Fibroblast of the aortic adventitia (primary cell): Measurements from ENCODE around the gene ANKRD35. TPM values are rescaled to one million over a fixed set of nuclear protein-coding genes. Genes with fewer than 3 reads are reported as not detected.
A peak's percentile ranks its signal among the peaks of the same experiment; 100 is the strongest.
"Not testable (repeated sequence)": the region's sequence is repeated elsewhere in the genome, so short reads cannot be mapped to it uniquely, and the experiment has no call there.

ENCODE experiments used
- DNase-seq: peaks from one replicate; pipeline ENCODE4 v3.0.0-alpha.2; 2010; ENCODE audit warnings: low read depth
- H3K4me3 ChIP-seq: 2 replicates; pipeline ENCODE4 v1.5.1; 2011; ENCODE audit warnings: low read depth, mild to moderate bottlenecking, control low read depth, low read length, moderate library complexity
- total RNA-seq: library from RNA; depleted of rRNA; stranded (reverse); fragments of >200 nt; gene quantifications from 2 replicates; pipeline ENCODE4 v1.2.3, GENCODE V29; 2012; ENCODE audit warnings: low replicate concordance
- TF ChIP-seq, protein P1 (sequence below): IDR thresholded peaks from 2 replicates; pipeline ENCODE4 v1.5.1; 2011; ENCODE audit warnings: mild to moderate bottlenecking, low read length, control low read depth, inconsistent platforms; ENCODE audit not compliant: insufficient read depth

ANKRD35 gene
- total RNA-seq, 1 donor, result 3.9 TPM

DNA sequence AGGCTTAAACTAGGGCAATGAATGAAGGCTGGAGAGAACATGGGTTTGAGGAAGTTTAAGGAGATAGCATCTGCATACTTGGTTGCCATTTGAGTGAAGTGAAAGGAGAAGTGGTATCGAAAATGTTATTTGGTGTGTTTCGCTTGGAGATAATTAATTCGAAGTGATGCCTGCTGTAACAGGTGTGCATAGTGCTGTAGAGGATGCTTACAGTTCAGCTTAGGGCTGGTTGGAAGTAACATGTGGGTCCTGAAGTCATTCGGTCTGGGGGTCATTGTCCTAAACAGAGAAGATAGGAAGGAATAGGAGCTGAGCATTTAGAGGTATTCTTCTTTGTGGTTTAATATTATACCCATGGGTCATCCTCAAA lies 40.5 kb downstream of the ANKRD35 start:
- DNase-seq, result no peak
- TF ChIP-seq, protein P1, sequence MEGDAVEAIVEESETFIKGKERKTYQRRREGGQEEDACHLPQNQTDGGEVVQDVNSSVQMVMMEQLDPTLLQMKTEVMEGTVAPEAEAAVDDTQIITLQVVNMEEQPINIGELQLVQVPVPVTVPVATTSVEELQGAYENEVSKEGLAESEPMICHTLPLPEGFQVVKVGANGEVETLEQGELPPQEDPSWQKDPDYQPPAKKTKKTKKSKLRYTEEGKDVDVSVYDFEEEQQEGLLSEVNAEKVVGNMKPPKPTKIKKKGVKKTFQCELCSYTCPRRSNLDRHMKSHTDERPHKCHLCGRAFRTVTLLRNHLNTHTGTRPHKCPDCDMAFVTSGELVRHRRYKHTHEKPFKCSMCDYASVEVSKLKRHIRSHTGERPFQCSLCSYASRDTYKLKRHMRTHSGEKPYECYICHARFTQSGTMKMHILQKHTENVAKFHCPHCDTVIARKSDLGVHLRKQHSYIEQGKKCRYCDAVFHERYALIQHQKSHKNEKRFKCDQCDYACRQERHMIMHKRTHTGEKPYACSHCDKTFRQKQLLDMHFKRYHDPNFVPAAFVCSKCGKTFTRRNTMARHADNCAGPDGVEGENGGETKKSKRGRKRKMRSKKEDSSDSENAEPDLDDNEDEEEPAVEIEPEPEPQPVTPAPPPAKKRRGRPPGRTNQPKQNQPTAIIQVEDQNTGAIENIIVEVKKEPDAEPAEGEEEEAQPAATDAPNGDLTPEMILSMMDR, result no peak
- peak overlapping the region; percentile 69 for H3K4me3 ChIP-seq

DNA sequence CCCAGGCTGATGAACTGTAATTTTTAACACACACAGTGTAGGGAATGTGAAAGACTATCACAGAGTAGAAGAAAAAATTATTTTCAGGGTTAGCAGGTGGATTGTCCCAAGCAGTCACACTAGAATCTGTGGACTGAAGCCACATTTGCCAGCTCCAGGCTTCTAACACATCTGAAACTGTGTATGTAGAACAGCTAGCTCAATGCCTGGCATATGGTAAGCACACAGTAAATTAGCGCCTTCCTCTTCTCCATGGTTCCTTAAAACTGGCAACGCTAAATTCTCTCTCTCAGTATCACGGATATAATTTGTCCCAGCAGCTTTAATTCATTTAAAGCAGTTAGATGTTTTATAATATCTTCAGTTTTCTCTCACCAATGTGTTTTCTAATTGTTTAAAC lies 42.6 kb downstream of the ANKRD35 start:
- no peak overlapping the region for H3K4me3 ChIP-seq
- DNase-seq, result no peak

DNA sequence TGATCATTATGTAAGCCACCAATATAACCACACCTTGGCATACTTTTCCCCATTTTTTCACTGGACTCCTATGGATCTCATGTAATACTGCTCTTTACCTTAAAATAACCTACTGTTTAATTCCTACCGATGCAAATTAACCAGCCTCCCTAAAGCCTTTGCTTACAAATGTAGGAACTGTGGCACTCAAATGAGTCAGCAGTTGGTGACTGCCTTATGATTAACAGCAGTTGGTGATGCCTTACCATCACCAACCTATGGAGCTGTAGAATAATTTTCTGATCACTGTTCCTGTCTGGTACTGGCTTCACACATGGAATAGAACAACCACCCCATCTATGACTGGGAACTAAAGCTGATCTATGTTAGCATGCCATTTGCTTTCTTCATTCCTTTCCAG lies 48.0 kb downstream of the ANKRD35 start:
- TF ChIP-seq, protein P1, result no peak
- H3K4me3 ChIP-seq, result no peak overlapping the region
- DNase-seq, result no peak

More for the DNA sequence above, 42.6 kb downstream of the ANKRD35 start:
- TF ChIP-seq, protein P1, result no peak

DNA sequence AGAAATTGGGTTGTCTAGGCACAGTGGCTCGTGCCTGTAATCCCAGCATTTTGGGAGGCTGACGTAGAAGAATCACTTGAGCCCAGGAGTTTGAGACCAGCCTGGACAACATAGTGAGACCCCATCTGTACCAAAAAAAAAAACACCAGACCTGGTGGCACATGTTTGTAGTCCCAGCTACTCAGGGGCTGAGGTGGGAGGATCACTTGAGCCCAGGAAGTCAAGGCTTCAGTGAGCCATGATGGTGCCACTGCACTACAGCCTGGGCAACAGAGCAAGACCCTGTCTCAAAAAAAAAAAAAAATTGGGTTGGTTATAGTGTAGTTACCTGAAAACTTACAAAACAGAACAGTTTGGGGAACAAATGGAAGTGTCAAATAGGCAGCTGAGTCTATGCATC lies 54.9 kb downstream of the ANKRD35 start:
- H3K4me3 ChIP-seq, DNase-seq: not testable (repeated sequence)

DNA sequence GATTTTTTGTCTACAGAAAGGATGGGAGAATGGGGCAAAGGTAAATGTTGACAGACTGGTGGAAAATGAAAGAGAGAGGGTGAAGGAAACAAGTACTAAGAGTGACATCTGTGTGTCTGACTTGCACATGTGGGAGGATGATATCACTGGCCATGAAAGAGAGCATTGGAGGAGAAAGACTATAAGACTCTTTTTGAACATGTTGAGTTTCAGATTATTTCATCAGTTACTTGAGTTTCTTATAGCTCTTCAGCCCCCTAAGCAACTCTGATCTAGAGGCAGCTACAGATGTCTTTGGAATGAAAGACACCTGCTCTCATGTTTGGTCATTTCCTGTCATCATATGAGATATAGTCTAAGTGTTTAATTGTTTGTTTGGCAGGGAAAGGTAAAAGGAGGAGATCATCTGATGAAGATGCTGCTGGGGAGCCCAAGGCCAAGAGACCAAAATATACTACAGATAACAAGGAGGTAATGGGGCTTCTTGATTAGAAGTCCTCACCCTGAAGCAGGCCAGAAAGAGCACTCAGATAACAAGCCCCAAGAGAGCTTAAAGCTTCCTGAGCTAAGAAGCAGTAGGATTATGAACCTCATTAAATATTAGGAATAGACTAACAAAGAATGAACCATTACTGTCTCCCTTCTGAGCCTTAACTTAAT lies 57.2 kb downstream of the ANKRD35 start:
- DNase-seq, result no peak
- TF ChIP-seq, protein P1, result no peak
- H3K4me3 ChIP-seq, result no peak overlapping the region

DNA sequence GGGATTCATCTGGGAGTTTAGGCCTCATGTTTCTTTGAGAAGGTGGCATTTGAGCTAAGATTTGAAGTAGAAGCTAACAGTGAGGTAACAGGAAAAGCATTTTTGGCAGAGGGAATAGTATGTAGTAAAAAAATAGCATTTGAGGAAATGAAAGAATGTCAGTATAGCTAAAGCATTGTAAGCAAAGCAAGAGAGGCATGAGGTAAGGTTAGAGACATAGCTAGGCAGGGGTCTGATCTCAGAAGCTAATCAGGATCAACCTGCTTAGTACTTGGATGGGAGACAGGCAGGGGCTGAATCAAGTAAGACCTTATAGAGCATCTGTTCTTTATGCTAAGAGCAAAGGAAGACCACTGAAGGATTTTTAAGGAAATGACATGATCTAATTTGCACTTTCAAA lies 57.7 kb downstream of the ANKRD35 start:
- no peak for DNase-seq
- TF ChIP-seq, protein P1, result no peak
- no peak overlapping the region for H3K4me3 ChIP-seq

DNA sequence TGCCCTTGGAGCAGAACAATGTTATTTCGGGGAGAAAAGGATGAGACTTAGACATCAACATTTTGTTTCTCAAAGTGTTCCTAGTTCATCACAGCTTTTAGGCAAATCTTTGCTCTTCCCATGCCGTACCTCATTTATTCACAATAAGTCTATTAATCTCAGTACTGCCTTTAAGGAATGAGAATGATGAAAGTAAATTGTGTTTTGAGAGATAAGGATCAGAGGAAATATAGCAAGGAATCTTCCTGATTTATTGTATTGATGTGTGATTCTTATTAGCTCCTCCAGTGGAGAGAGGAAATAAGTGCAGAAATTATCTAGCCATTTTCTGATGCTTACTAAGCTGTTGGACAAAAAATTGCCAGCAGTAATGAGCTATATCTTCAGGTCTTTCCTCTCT lies 59.6 kb downstream of the ANKRD35 start:
- DNase-seq, result no peak
- H3K4me3 ChIP-seq, result no peak overlapping the region
- TF ChIP-seq, protein P1, result no peak
